NB4 (cell line): ENCODE data around the gene FAM163A.

ENCODE experiments used
- CTCF ChIP-seq: IDR thresholded peaks from one replicate; pipeline ENCODE4 v1.5.1; 2012; ENCODE audit warnings: low read depth, low read length
- MYC ChIP-seq: IDR thresholded peaks from 2 replicates; pipeline ENCODE4 v1.6.1; 2011; ENCODE audit warnings: low read depth, low read length
- POLR2A ChIP-seq: IDR thresholded peaks from 2 replicates; pipeline ENCODE4 v1.6.1; 2011; ENCODE audit warnings: mild to moderate bottlenecking; ENCODE audit not compliant: insufficient read length; ENCODE audit errors: extremely low read depth

GRCh38 chr1:179714623-179715022 is 28.5 kb upstream of the FAM163A start:
- no peak for TF ChIP-seq CTCF
- no peak for TF ChIP-seq POLR2A
- no peak for TF ChIP-seq MYC
